Measurements from ENCODE around the gene ST8SIA5. TPM values are rescaled to one million over a fixed set of nuclear protein-coding genes. Genes with fewer than 3 reads are reported as not detected.

Gene ST8SIA5
- total and polyA plus RNA-seq, 2 of the 13 experiments (the other 11 are each of a cell fraction or from before 2014, with no cell fraction given) = 0.07 to 0.20 TPM

GRCh38 chr18:46732201-46732600 lies 24.7 kb downstream of the ST8SIA5 start (continued):
- TF ChIP-seq ZHX1 (CRISPR knock-in tag; IDR thresholded peaks at IDR 0.05; ENCODE audit: low read depth) (no peak), NFIC (IDR thresholded peaks at IDR 0.05; ENCODE audit: low read length) (no peak), CBX2 (IDR thresholded peaks at IDR 0.05; ENCODE audit: low read depth, low read length) (no peak), CBX2 (CRISPR knock-in tag; IDR thresholded peaks at IDR 0.05; ENCODE audit: low read depth) (no peak), POGZ (CRISPR knock-in tag; IDR thresholded peaks at IDR 0.05) (no peak), ZNF33B (CRISPR knock-in tag; IDR thresholded peaks at IDR 0.05) (no peak), ZNF180 (CRISPR knock-in tag; IDR thresholded peaks at IDR 0.05; ENCODE audit: borderline replicate concordance, low read depth) (no peak), RBM39 (IDR thresholded peaks at IDR 0.05; ENCODE audit: low read depth, low read length, poor library complexity, severe bottlenecking) (no peak), CAMTA2 (CRISPR knock-in tag; IDR thresholded peaks at IDR 0.05; ENCODE audit: borderline replicate concordance) (no peak), HMG20B (CRISPR knock-in tag; conservative IDR thresholded peaks at IDR 0.05) (no peak), ZBTB20 (CRISPR knock-in tag; IDR thresholded peaks at IDR 0.05; ENCODE audit: borderline replicate concordance, low read depth) (no peak), ZNF24 (IDR thresholded peaks at IDR 0.05) (no peak)
- TF ChIP-seq, protein P1, sequence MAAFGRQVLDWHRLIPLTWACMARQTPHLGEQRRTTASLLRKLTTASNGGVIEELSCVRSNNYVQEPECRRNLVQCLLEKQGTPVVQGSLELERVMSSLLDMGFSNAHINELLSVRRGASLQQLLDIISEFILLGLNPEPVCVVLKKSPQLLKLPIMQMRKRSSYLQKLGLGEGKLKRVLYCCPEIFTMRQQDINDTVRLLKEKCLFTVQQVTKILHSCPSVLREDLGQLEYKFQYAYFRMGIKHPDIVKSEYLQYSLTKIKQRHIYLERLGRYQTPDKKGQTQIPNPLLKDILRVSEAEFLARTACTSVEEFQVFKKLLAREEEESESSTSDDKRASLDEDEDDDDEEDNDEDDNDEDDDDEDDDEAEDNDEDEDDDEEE (CRISPR knock-in tag; IDR thresholded peaks at IDR 0.05) = no peak
- TF ChIP-seq, protein P2, sequence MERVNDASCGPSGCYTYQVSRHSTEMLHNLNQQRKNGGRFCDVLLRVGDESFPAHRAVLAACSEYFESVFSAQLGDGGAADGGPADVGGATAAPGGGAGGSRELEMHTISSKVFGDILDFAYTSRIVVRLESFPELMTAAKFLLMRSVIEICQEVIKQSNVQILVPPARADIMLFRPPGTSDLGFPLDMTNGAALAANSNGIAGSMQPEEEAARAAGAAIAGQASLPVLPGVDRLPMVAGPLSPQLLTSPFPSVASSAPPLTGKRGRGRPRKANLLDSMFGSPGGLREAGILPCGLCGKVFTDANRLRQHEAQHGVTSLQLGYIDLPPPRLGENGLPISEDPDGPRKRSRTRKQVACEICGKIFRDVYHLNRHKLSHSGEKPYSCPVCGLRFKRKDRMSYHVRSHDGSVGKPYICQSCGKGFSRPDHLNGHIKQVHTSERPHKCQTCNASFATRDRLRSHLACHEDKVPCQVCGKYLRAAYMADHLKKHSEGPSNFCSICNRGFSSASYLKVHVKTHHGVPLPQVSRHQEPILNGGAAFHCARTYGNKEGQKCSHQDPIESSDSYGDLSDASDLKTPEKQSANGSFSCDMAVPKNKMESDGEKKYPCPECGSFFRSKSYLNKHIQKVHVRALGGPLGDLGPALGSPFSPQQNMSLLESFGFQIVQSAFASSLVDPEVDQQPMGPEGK (CRISPR knock-in tag; IDR thresholded peaks at IDR 0.05) = no peak
